HEK293 (cell line): Measurements from ENCODE around the gene HSD17B2.
"Not testable (repeated sequence)": the region's sequence is repeated elsewhere in the genome, so short reads cannot be mapped to it uniquely, and the experiment has no call there.

Experiments
- CTCF ChIA-PET: fragments of 350-600 bp; formaldehyde crosslinking; extraction: SDS; loops from one replicate; lab custom pipeline; 2021; ENCODE audit warnings: antibody characterized with exemption; lab: Yijun Ruan, JAX
- POLR2A ChIA-PET: fragments of 300-600 bp; formaldehyde crosslinking; extraction: SDS; loops from one replicate; lab custom pipeline; 2020; ENCODE audit warnings: antibody characterized with exemption, inconsistent platforms; lab: Yijun Ruan, JAX
- H3K27ac ChIP-seq: fragments of 200-500 bp; sonication (Bioruptor generic); 2 replicates; pipeline ENCODE4 v1.5.1; 2014; ENCODE audit warnings: low read depth, low read length, control low read depth, inconsistent platforms; ENCODE audit errors: extremely low read depth
- H3K36me3 ChIP-seq, 2 experiments: fragments of 200-500 bp in 1 of 2; sonication (Bioruptor generic) in 1 of 2; 1 replicate in 1 of 2; 2 replicates in 1 of 2; pipeline ENCODE4 v1.5.1; 2014 to 2017; ENCODE audit warnings: inconsistent platforms in 2 of 2, low read length in 2 of 2; ENCODE audit not compliant: control insufficient read depth in 2 of 2, insufficient read depth in 1 of 2
- H3K4me1 ChIP-seq: fragments of 200-500 bp; sonication (Bioruptor generic); 2 replicates; pipeline ENCODE4 v1.5.1; 2014; ENCODE audit warnings: mild to moderate bottlenecking, low read length, inconsistent platforms; ENCODE audit not compliant: control insufficient read depth, insufficient read depth
- H3K4me3 ChIP-seq: 2 replicates; pipeline ENCODE4 v1.5.1; 2011; ENCODE audit warnings: low read depth, mild to moderate bottlenecking, control low read depth, low read length, moderate library complexity
- H3K9me3 ChIP-seq: fragments of 200-500 bp; sonication (Bioruptor generic); 2 replicates; pipeline ENCODE4 v1.5.1; 2014; ENCODE audit warnings: low read depth, low read length, inconsistent platforms; ENCODE audit not compliant: control insufficient read depth, insufficient read depth
- ELK4 ChIP-seq: IDR thresholded peaks from 2 replicates; pipeline ENCODE4 v1.6.1; 2011; ENCODE audit warnings: mild to moderate bottlenecking, low read depth, low read length, borderline replicate concordance
- KLF10 ChIP-seq: fragments of 450-650 bp; IDR thresholded peaks from 2 replicates; pipeline ENCODE4 v1.5.1; 2018; ENCODE audit warnings: missing biosample characterization, mild to moderate bottlenecking, missing genetic modification characterization
- MZF1 ChIP-seq: fragments of 450-650 bp; formaldehyde crosslinking; IDR thresholded peaks from 2 replicates; pipeline ENCODE4 v1.5.1; 2017; ENCODE audit warnings: missing biosample characterization, missing genetic modification characterization, borderline replicate concordance
- RBAK ChIP-seq: fragments of 450-650 bp; formaldehyde crosslinking; IDR thresholded peaks from 2 replicates; pipeline ENCODE4 v1.5.1; 2016; ENCODE audit warnings: missing biosample characterization, missing genetic modification characterization
- SCRT1 ChIP-seq: fragments of 450-650 bp; formaldehyde crosslinking; IDR thresholded peaks from 2 replicates; pipeline ENCODE4 v1.5.1; 2016; ENCODE audit warnings: missing biosample characterization, missing genetic modification characterization, borderline replicate concordance
- ZBTB21 ChIP-seq: fragments of 450-650 bp; formaldehyde crosslinking; IDR thresholded peaks from 2 replicates; pipeline ENCODE4 v1.5.1; 2017; ENCODE audit warnings: missing biosample characterization, missing genetic modification characterization
- ZFP3 ChIP-seq: fragments of 450-650 bp; formaldehyde crosslinking; IDR thresholded peaks from 2 replicates; pipeline ENCODE4 v1.5.1; 2016; ENCODE audit warnings: low read depth, missing biosample characterization, missing genetic modification characterization
- ZFP37 ChIP-seq: fragments of 450-650 bp; formaldehyde crosslinking; IDR thresholded peaks from 2 replicates; pipeline ENCODE4 v1.5.1; 2016; ENCODE audit warnings: missing biosample characterization, missing genetic modification characterization
- ZNF114 ChIP-seq: fragments of 450-650 bp; formaldehyde crosslinking; IDR thresholded peaks from 2 replicates; pipeline ENCODE4 v1.5.0; 2017; ENCODE audit warnings: missing biosample characterization, missing genetic modification characterization
- ZNF16 ChIP-seq: fragments of 450-650 bp; formaldehyde crosslinking; IDR thresholded peaks from 2 replicates; pipeline ENCODE4 v1.5.1; 2016; ENCODE audit warnings: low read depth, missing biosample characterization, missing genetic modification characterization
- ZNF175 ChIP-seq: fragments of 450-650 bp; formaldehyde crosslinking; IDR thresholded peaks from 2 replicates; pipeline ENCODE4 v1.5.1; 2016; ENCODE audit warnings: missing biosample characterization, missing genetic modification characterization
- ZNF2 ChIP-seq: fragments of 450-650 bp; formaldehyde crosslinking; IDR thresholded peaks from 2 replicates; pipeline ENCODE4 v1.5.1; 2016; ENCODE audit warnings: missing biosample characterization, missing genetic modification characterization
- ZNF341 ChIP-seq: fragments of 450-650 bp; formaldehyde crosslinking; IDR thresholded peaks from 2 replicates; pipeline ENCODE4; 2016; ENCODE audit warnings: low read depth, missing biosample characterization, missing genetic modification characterization
- ZNF433 ChIP-seq: fragments of 450-650 bp; formaldehyde crosslinking; IDR thresholded peaks from 2 replicates; pipeline ENCODE4 v1.5.1; 2016; ENCODE audit warnings: missing biosample characterization, missing genetic modification characterization, low read depth
- ZNF530 ChIP-seq: fragments of 450-650 bp; formaldehyde crosslinking; IDR thresholded peaks from 2 replicates; pipeline ENCODE4 v1.5.1; 2016; ENCODE audit warnings: low read depth, missing biosample characterization, missing genetic modification characterization
- ZNF548 ChIP-seq: fragments of 450-650 bp; formaldehyde crosslinking; IDR thresholded peaks from 2 replicates; pipeline ENCODE4 v1.5.1; 2016; ENCODE audit warnings: missing biosample characterization, missing genetic modification characterization
- ZXDB ChIP-seq: fragments of 450-650 bp; formaldehyde crosslinking; IDR thresholded peaks from 2 replicates; pipeline ENCODE4 v1.5.1; 2016; ENCODE audit warnings: missing biosample characterization, missing genetic modification characterization
- TF ChIP-seq, protein P1 (sequence below): fragments of 450-650 bp; formaldehyde crosslinking; IDR thresholded peaks from 2 replicates; pipeline ENCODE4 v1.5.1; 2016; ENCODE audit warnings: missing biosample characterization, missing genetic modification characterization
- TF ChIP-seq, protein P2 (sequence below): fragments of 450-650 bp; formaldehyde crosslinking; IDR thresholded peaks from 2 replicates; pipeline ENCODE4 v1.5.1; 2017; ENCODE audit warnings: missing biosample characterization, missing genetic modification characterization
- TF ChIP-seq, protein P3 (sequence below): fragments of 450-650 bp; formaldehyde crosslinking; IDR thresholded peaks from 2 replicates; pipeline ENCODE4 v1.5.1; 2017; ENCODE audit warnings: missing biosample characterization, missing genetic modification characterization

HSD17B2 gene

DNA sequence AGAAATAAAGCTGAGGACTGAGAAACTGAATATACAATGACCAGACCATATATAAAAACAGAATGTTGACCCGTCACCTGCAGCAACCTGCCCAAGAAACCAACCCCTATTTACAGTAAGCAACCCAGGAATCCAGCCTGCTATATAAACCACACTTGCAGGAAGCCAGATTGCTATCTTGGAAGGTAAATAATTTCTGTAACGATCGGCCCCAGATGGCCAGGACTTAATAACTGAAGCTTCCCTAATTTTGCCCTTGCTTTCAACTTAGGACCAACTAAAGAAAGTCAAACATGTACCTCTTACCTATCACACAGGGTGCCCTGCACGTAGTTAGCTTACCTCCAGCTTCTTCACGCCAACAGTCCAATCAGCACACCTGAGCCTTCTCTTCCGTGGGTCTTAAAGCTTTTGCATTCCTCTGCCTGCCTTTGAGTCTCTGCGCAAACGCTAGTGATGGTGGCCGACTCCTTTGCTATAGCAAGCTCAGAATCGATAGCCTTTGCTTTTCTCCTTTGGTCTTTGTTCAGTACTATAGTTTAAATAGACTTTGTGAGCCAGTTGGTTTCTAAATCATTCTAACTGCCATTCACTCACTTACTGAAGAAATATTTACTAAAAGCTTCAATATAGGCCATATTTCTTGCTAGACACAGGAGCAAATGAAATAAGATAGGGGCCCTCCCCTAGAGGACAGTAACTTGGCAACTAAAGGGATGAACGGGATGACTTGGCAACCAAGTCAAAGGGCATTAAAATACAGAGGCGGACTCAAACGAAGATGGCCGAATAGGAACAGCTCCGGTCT is 103.6 kb downstream of the HSD17B2 start:
- H3K9me3 ChIP-seq, result no peaks in the 10 kb centered on the region
- TF ChIP-seq ZNF530 (tag by site-specific recombination), result no peak
- TF ChIP-seq, protein P1, sequence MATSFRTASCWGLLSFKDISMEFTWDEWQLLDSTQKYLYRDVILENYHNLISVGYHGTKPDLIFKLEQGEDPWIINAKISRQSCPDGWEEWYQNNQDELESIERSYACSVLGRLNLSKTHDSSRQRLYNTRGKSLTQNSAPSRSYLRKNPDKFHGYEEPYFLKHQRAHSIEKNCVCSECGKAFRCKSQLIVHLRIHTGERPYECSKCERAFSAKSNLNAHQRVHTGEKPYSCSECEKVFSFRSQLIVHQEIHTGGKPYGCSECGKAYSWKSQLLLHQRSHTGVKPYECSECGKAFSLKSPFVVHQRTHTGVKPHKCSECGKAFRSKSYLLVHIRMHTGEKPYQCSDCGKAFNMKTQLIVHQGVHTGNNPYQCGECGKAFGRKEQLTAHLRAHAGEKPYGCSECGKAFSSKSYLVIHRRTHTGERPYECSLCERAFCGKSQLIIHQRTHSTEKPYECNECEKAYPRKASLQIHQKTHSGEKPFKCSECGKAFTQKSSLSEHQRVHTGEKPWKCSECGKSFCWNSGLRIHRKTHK, result no peak
- no peak for TF ChIP-seq ZNF433 (tag by site-specific recombination)
- no peak for TF ChIP-seq ZFP3
- TF ChIP-seq ZNF2 (tag by site-specific recombination), result no peak
- no peak for TF ChIP-seq ZXDB
- TF ChIP-seq ZNF341, result no peak
- TF ChIP-seq, protein P2, sequence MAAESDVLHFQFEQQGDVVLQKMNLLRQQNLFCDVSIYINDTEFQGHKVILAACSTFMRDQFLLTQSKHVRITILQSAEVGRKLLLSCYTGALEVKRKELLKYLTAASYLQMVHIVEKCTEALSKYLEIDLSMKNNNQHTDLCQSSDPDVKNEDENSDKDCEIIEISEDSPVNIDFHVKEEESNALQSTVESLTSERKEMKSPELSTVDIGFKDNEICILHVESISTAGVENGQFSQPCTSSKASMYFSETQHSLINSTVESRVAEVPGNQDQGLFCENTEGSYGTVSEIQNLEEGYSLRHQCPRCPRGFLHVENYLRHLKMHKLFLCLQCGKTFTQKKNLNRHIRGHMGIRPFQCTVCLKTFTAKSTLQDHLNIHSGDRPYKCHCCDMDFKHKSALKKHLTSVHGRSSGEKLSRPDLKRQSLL (tag by site-specific recombination), result no peak
- no peak for TF ChIP-seq ZNF548 (tag by site-specific recombination)
- TF ChIP-seq, protein P3, sequence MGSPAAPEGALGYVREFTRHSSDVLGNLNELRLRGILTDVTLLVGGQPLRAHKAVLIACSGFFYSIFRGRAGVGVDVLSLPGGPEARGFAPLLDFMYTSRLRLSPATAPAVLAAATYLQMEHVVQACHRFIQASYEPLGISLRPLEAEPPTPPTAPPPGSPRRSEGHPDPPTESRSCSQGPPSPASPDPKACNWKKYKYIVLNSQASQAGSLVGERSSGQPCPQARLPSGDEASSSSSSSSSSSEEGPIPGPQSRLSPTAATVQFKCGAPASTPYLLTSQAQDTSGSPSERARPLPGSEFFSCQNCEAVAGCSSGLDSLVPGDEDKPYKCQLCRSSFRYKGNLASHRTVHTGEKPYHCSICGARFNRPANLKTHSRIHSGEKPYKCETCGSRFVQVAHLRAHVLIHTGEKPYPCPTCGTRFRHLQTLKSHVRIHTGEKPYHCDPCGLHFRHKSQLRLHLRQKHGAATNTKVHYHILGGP (tag by site-specific recombination), result no peak
- TF ChIP-seq RBAK (tag by site-specific recombination), result no peak
- POLR2A ChIA-PET, result no interaction called here
- H3K4me3 ChIP-seq, result no peak overlapping the region
- CTCF ChIA-PET, result no interaction called here
- peaks cover 7% of the 10 kb centered on the region for H3K4me1 ChIP-seq
- H3K27ac ChIP-seq, result no peak overlapping the region; the same call in 1 of the 2 replicates
- peaks cover 0 to 11% of the 10 kb centered on the region in 2 experiments; a peak in 1 of 3 replicates for H3K36me3 ChIP-seq

- H3K27ac ChIP-seq, H3K4me1 ChIP-seq, CTCF ChIA-PET, H3K4me3 ChIP-seq, POLR2A ChIA-PET, H3K9me3 ChIP-seq: not testable (repeated sequence)
- H3K36me3 ChIP-seq, result peaks cover 0 to 11% of the 10 kb centered on the region in 2 experiments; a peak in 1 of 3 replicates
Observed at GRCh38 chr16:82139286-82139571, 104.2 kb downstream of the HSD17B2 start.

- no peak overlapping the region for H3K27ac ChIP-seq
- H3K4me1 ChIP-seq, result no peaks in the 10 kb centered on the region
- no peaks in the 10 kb centered on the region for H3K9me3 ChIP-seq
- peaks cover 0 to 43% of the 10 kb centered on the region in 2 experiments; a peak in 2 of 3 replicates for H3K36me3 ChIP-seq
- ChIA-PET CTCF (no interaction called here), POLR2A (no interaction called here)
- no peak for TF ChIP-seq ZNF175 (tag by site-specific recombination)
- no peak for TF ChIP-seq ZFP37 (tag by site-specific recombination)
- no peak for TF ChIP-seq ZNF16 (tag by site-specific recombination)
- no peak for TF ChIP-seq ZBTB21
- no peak for TF ChIP-seq MZF1 (tag by site-specific recombination)
- TF ChIP-seq ELK4, result no peak
- TF ChIP-seq ZNF114, result no peak
- TF ChIP-seq KLF10 (tag by site-specific recombination), result no peak
- TF ChIP-seq SCRT1 (tag by site-specific recombination), result no peak
- H3K4me3 ChIP-seq, result no peak overlapping the region
Observed at GRCh38 chr16:82146556-82146955, 111.5 kb downstream of the HSD17B2 start.
